ENCODE measurements around the gene ZNF423. TPM values are rescaled to one million over a fixed set of nuclear protein-coding genes. Genes with fewer than 3 reads are reported as not detected.

Gene ZNF423
- total and polyA plus RNA-seq, 2 experiments from 2014 or later, result 12.3 to 22.2 TPM

- H3K36me3 ChIP-seq, result no peaks in the 10 kb centered on the region
- no peak for DNase-seq (ENCODE audit: low read depth in 1 of 2, low spot score in 1 of 2)
- no peaks in the 10 kb centered on the region for H3K27me3 ChIP-seq
- TF ChIP-seq CTCF (IDR thresholded peaks at IDR 0.05; ENCODE audit: low read depth, low read length), result no peak
- H3K27ac ChIP-seq, result no peak overlapping the region
- H3K9me3 ChIP-seq (ENCODE audit: low read depth), result no peaks in the 10 kb centered on the region
- H3K4me3 ChIP-seq, result no peak overlapping the region
- H3K4me1 ChIP-seq (ENCODE audit: low read depth), result no peaks in the 10 kb centered on the region
These were observed 124.0 kb downstream of the ZNF423 start for GRCh38 chr16:49731911-49732310.

- no peaks in the 10 kb centered on the region for H3K36me3 ChIP-seq
- no peaks in the 10 kb centered on the region for H3K9me3 ChIP-seq (ENCODE audit: low read depth)
- H3K4me3 ChIP-seq, result no peak overlapping the region
- H3K27me3 ChIP-seq, result no peaks in the 10 kb centered on the region
- TF ChIP-seq CTCF (IDR thresholded peaks at IDR 0.05; ENCODE audit: low read depth, low read length), result no peak
- no peak overlapping the region for H3K27ac ChIP-seq
- DNase-seq (ENCODE audit: low read depth in 1 of 2, low spot score in 1 of 2), result no peak
- H3K4me1 ChIP-seq (ENCODE audit: low read depth), result no peaks in the 10 kb centered on the region
These were observed 125.1 kb downstream of the ZNF423 start for GRCh38 chr16:49730772-49731171.

- Histone ChIP-seq H3K4me1 (ENCODE audit: low read depth) (no peaks in the 10 kb centered on the region), H3K27me3 (no peaks in the 10 kb centered on the region), H3K36me3 (no peaks in the 10 kb centered on the region), H3K4me3 (no peak overlapping the region), H3K27ac (no peak overlapping the region), H3K9me3 (ENCODE audit: low read depth) (no peaks in the 10 kb centered on the region)
- no peak for DNase-seq (ENCODE audit: low read depth in 1 of 2, low spot score in 1 of 2)
- no peak for TF ChIP-seq CTCF (IDR thresholded peaks at IDR 0.05; ENCODE audit: low read depth, low read length)
These were observed 128.3 kb downstream of the ZNF423 start for GRCh38 chr16:49727611-49728010.

GRCh38 chr16:49726155-49726554 lies 129.8 kb downstream of the ZNF423 start:
- Histone ChIP-seq H3K27me3 (no peaks in the 10 kb centered on the region), H3K36me3 (no peaks in the 10 kb centered on the region), H3K27ac (no peak overlapping the region), H3K9me3 (ENCODE audit: low read depth) (no peaks in the 10 kb centered on the region), H3K4me1 (ENCODE audit: low read depth) (no peaks in the 10 kb centered on the region), H3K4me3 (no peak overlapping the region)
- no peak for TF ChIP-seq CTCF (IDR thresholded peaks at IDR 0.05; ENCODE audit: low read depth, low read length)
- DNase-seq (ENCODE audit: low read depth in 1 of 2, low spot score in 1 of 2), result no peak

- DNase-seq (ENCODE audit: low read depth in 1 of 2, low spot score in 1 of 2), result no peak
- no peak overlapping the region for H3K27ac ChIP-seq
- H3K27me3 ChIP-seq, result no peaks in the 10 kb centered on the region
- no peaks in the 10 kb centered on the region for H3K9me3 ChIP-seq (ENCODE audit: low read depth)
- no peaks in the 10 kb centered on the region for H3K4me1 ChIP-seq (ENCODE audit: low read depth)
- no peaks in the 10 kb centered on the region for H3K36me3 ChIP-seq
- no peak overlapping the region for H3K4me3 ChIP-seq
- TF ChIP-seq CTCF (IDR thresholded peaks at IDR 0.05; ENCODE audit: low read depth, low read length), result no peak
These were observed 130.3 kb downstream of the ZNF423 start for GRCh38 chr16:49725651-49726050.

GRCh38 chr16:49724774-49725173 lies 131.1 kb downstream of the ZNF423 start:
- H3K36me3 ChIP-seq, result no peaks in the 10 kb centered on the region
- no peak for TF ChIP-seq CTCF (IDR thresholded peaks at IDR 0.05; ENCODE audit: low read depth, low read length)
- no peaks in the 10 kb centered on the region for H3K4me1 ChIP-seq (ENCODE audit: low read depth)
- H3K27ac ChIP-seq, result no peak overlapping the region
- DNase-seq (ENCODE audit: low read depth in 1 of 2, low spot score in 1 of 2), result no peak
- no peaks in the 10 kb centered on the region for H3K27me3 ChIP-seq
- H3K4me3 ChIP-seq, result no peak overlapping the region
- no peaks in the 10 kb centered on the region for H3K9me3 ChIP-seq (ENCODE audit: low read depth)
